ENCODE results near the gene TMED1. TPM values are rescaled to one million over a fixed set of nuclear protein-coding genes. Genes with fewer than 3 reads are reported as not detected.

Gene TMED1
- total RNA-seq, 1 experiment from 2014 or later: 10.2 TPM

GRCh38 chr19:10805065-10805757 lies 30.8 kb downstream of the TMED1 start:
- no peak for DNase-seq
- Histone ChIP-seq H4K20me1 (ENCODE audit: insufficient read depth, low read depth, low read length) (no peaks in the 10 kb centered on the region), H3K27me3 (ENCODE audit: low read length) (no peaks in the 10 kb centered on the region), H3K4me3 (ENCODE audit: low read length) (no peak overlapping the region), H3K4me1 (ENCODE audit: low read length) (no peaks in the 10 kb centered on the region), H3K36me3 (ENCODE audit: insufficient read depth, low read length) (peaks cover 8% of the 10 kb centered on the region), H3K4me2 (ENCODE audit: low read depth, low read length, poor library complexity, severe bottlenecking) (no peak overlapping the region), H2AFZ (ENCODE audit: low read length) (no peak overlapping the region), H3K9ac (ENCODE audit: low read length) (no peak overlapping the region), H3K9me3 (ENCODE audit: low read length) (no peaks in the 10 kb centered on the region), H3K79me2 (ENCODE audit: low read length) (no peaks in the 10 kb centered on the region), H3K27ac (ENCODE audit: low read length) (no peak overlapping the region), H3K9me2 (replicated peaks; ENCODE audit: insufficient read depth, low read length) (no peaks in the 10 kb centered on the region)

- Histone ChIP-seq H3K27me3 (ENCODE audit: low read length) (no peaks in the 10 kb centered on the region), H3K9me3 (ENCODE audit: low read length) (no peaks in the 10 kb centered on the region), H3K9me2 (replicated peaks; ENCODE audit: insufficient read depth, low read length) (no peaks in the 10 kb centered on the region), H2AFZ (ENCODE audit: low read length) (no peak overlapping the region), H3K4me2 (ENCODE audit: low read depth, low read length, poor library complexity, severe bottlenecking) (no peak overlapping the region), H3K36me3 (ENCODE audit: insufficient read depth, low read length) (peaks cover 8% of the 10 kb centered on the region), H3K4me1 (ENCODE audit: low read length) (no peaks in the 10 kb centered on the region), H4K20me1 (ENCODE audit: insufficient read depth, low read depth, low read length) (no peaks in the 10 kb centered on the region), H3K79me2 (ENCODE audit: low read length) (no peaks in the 10 kb centered on the region), H3K4me3 (ENCODE audit: low read length) (no peak overlapping the region), H3K9ac (ENCODE audit: low read length) (no peak overlapping the region), H3K27ac (ENCODE audit: low read length) (no peak overlapping the region)
- no peak for DNase-seq
Measured at GRCh38 chr19:10803252-10803651, 32.8 kb downstream of the TMED1 start.

GRCh38 chr19:10802479-10802878 lies 33.5 kb downstream of the TMED1 start:
- H3K9me3 ChIP-seq (ENCODE audit: low read length): no peaks in the 10 kb centered on the region
- no peak for DNase-seq
- H3K79me2 ChIP-seq (ENCODE audit: low read length): no peaks in the 10 kb centered on the region
- H3K4me3 ChIP-seq (ENCODE audit: low read length): no peak overlapping the region
- H4K20me1 ChIP-seq (ENCODE audit: insufficient read depth, low read depth, low read length): no peaks in the 10 kb centered on the region
- H3K4me1 ChIP-seq (ENCODE audit: low read length): no peaks in the 10 kb centered on the region
- no peak overlapping the region for H2AFZ ChIP-seq (ENCODE audit: low read length)
- no peak overlapping the region for H3K4me2 ChIP-seq (ENCODE audit: low read depth, low read length, poor library complexity, severe bottlenecking)
- H3K9ac ChIP-seq (ENCODE audit: low read length): no peak overlapping the region
- no peak overlapping the region for H3K27ac ChIP-seq (ENCODE audit: low read length)
- H3K9me2 ChIP-seq (replicated peaks; ENCODE audit: insufficient read depth, low read length): no peaks in the 10 kb centered on the region
- peaks cover 9% of the 10 kb centered on the region for H3K36me3 ChIP-seq (ENCODE audit: insufficient read depth, low read length)
- H3K27me3 ChIP-seq (ENCODE audit: low read length): no peaks in the 10 kb centered on the region

GRCh38 chr19:10800488-10800887 lies 35.5 kb downstream of the TMED1 start:
- no peaks in the 10 kb centered on the region for H4K20me1 ChIP-seq (ENCODE audit: insufficient read depth, low read depth, low read length)
- H3K9me3 ChIP-seq (ENCODE audit: low read length): no peaks in the 10 kb centered on the region
- H3K4me2 ChIP-seq (ENCODE audit: low read depth, low read length, poor library complexity, severe bottlenecking): no peak overlapping the region
- no peaks in the 10 kb centered on the region for H3K9me2 ChIP-seq (replicated peaks; ENCODE audit: insufficient read depth, low read length)
- H3K4me1 ChIP-seq (ENCODE audit: low read length): no peaks in the 10 kb centered on the region
- H3K36me3 ChIP-seq (ENCODE audit: insufficient read depth, low read length): peaks cover 10% of the 10 kb centered on the region
- H3K79me2 ChIP-seq (ENCODE audit: low read length): no peaks in the 10 kb centered on the region
- H3K9ac ChIP-seq (ENCODE audit: low read length): no peak overlapping the region
- H3K27ac ChIP-seq (ENCODE audit: low read length): no peak overlapping the region
- DNase-seq: no peak
- H2AFZ ChIP-seq (ENCODE audit: low read length): no peak overlapping the region
- no peak overlapping the region for H3K4me3 ChIP-seq (ENCODE audit: low read length)
- H3K27me3 ChIP-seq (ENCODE audit: low read length): no peaks in the 10 kb centered on the region

- no peaks in the 10 kb centered on the region for H3K27me3 ChIP-seq (ENCODE audit: low read length)
- H3K4me2 ChIP-seq (ENCODE audit: low read depth, low read length, poor library complexity, severe bottlenecking): no peak overlapping the region
- no peaks in the 10 kb centered on the region for H4K20me1 ChIP-seq (ENCODE audit: insufficient read depth, low read depth, low read length)
- no peak overlapping the region for H3K9ac ChIP-seq (ENCODE audit: low read length)
- H2AFZ ChIP-seq (ENCODE audit: low read length): no peak overlapping the region
- H3K4me3 ChIP-seq (ENCODE audit: low read length): no peak overlapping the region
- no peaks in the 10 kb centered on the region for H3K79me2 ChIP-seq (ENCODE audit: low read length)
- DNase-seq: no peak
- peaks cover 9% of the 10 kb centered on the region for H3K36me3 ChIP-seq (ENCODE audit: insufficient read depth, low read length)
- no peaks in the 10 kb centered on the region for H3K4me1 ChIP-seq (ENCODE audit: low read length)
- no peaks in the 10 kb centered on the region for H3K9me2 ChIP-seq (replicated peaks; ENCODE audit: insufficient read depth, low read length)
- no peaks in the 10 kb centered on the region for H3K9me3 ChIP-seq (ENCODE audit: low read length)
- no peak overlapping the region for H3K27ac ChIP-seq (ENCODE audit: low read length)
Measured at GRCh38 chr19:10797541-10798256, 38.3 kb downstream of the TMED1 start.

GRCh38 chr19:10797078-10797477 lies 38.9 kb downstream of the TMED1 start:
- Histone ChIP-seq H3K4me3 (ENCODE audit: low read length) (no peak overlapping the region), H3K9me3 (ENCODE audit: low read length) (no peaks in the 10 kb centered on the region), H3K4me1 (ENCODE audit: low read length) (no peaks in the 10 kb centered on the region), H4K20me1 (ENCODE audit: insufficient read depth, low read depth, low read length) (no peaks in the 10 kb centered on the region), H2AFZ (ENCODE audit: low read length) (no peak overlapping the region), H3K27ac (ENCODE audit: low read length) (no peak overlapping the region), H3K9ac (ENCODE audit: low read length) (no peak overlapping the region), H3K9me2 (replicated peaks; ENCODE audit: insufficient read depth, low read length) (no peaks in the 10 kb centered on the region), H3K79me2 (ENCODE audit: low read length) (no peaks in the 10 kb centered on the region), H3K4me2 (ENCODE audit: low read depth, low read length, poor library complexity, severe bottlenecking) (no peak overlapping the region), H3K36me3 (ENCODE audit: insufficient read depth, low read length) (peaks cover 6% of the 10 kb centered on the region; the same call in 1 of the 2 replicates), H3K27me3 (ENCODE audit: low read length) (no peaks in the 10 kb centered on the region)
- no peak for DNase-seq

GRCh38 chr19:10796653-10797052 lies 39.4 kb downstream of the TMED1 start:
- Histone ChIP-seq H3K9ac (ENCODE audit: low read length) (no peak overlapping the region), H3K4me1 (ENCODE audit: low read length) (no peaks in the 10 kb centered on the region; the same call in 1 of the 2 replicates), H3K9me3 (ENCODE audit: low read length) (no peaks in the 10 kb centered on the region), H3K27ac (ENCODE audit: low read length) (no peak overlapping the region), H2AFZ (ENCODE audit: low read length) (no peak overlapping the region), H4K20me1 (ENCODE audit: insufficient read depth, low read depth, low read length) (no peaks in the 10 kb centered on the region), H3K27me3 (ENCODE audit: low read length) (no peaks in the 10 kb centered on the region), H3K4me3 (ENCODE audit: low read length) (no peak overlapping the region), H3K4me2 (ENCODE audit: low read depth, low read length, poor library complexity, severe bottlenecking) (no peak overlapping the region), H3K79me2 (ENCODE audit: low read length) (no peaks in the 10 kb centered on the region), H3K9me2 (replicated peaks; ENCODE audit: insufficient read depth, low read length) (no peaks in the 10 kb centered on the region), H3K36me3 (ENCODE audit: insufficient read depth, low read length) (peaks cover 6% of the 10 kb centered on the region; the same call in 1 of the 2 replicates)
- DNase-seq: no peak

GRCh38 chr19:10789866-10790265 lies 46.1 kb downstream of the TMED1 start:
- H3K36me3 ChIP-seq (ENCODE audit: insufficient read depth, low read length): peaks cover 16% of the 10 kb centered on the region

More at GRCh38 chr19:10789866-10790265, 46.1 kb downstream of the TMED1 start:
- no peaks in the 10 kb centered on the region for H3K27me3 ChIP-seq (ENCODE audit: low read length)
- no peak overlapping the region for H3K9ac ChIP-seq (ENCODE audit: low read length)
- H3K9me3 ChIP-seq (ENCODE audit: low read length): no peaks in the 10 kb centered on the region
- no peaks in the 10 kb centered on the region for H3K79me2 ChIP-seq (ENCODE audit: low read length)
- H4K20me1 ChIP-seq (ENCODE audit: insufficient read depth, low read depth, low read length): no peaks in the 10 kb centered on the region
- DNase-seq: no peak
- H3K4me3 ChIP-seq (ENCODE audit: low read length): no peak overlapping the region
- H3K9me2 ChIP-seq (replicated peaks; ENCODE audit: insufficient read depth, low read length): no peaks in the 10 kb centered on the region
- H3K4me1 ChIP-seq (ENCODE audit: low read length): peaks cover 7% of the 10 kb centered on the region
- no peak overlapping the region for H3K27ac ChIP-seq (ENCODE audit: low read length)
- no peak overlapping the region for H3K4me2 ChIP-seq (ENCODE audit: low read depth, low read length, poor library complexity, severe bottlenecking)
- H2AFZ ChIP-seq (ENCODE audit: low read length): no peak overlapping the region
